ENCODE data around the gene CFC1.
"Not testable (repeated sequence)": the region's sequence is repeated elsewhere in the genome, so short reads cannot be mapped to it uniquely, and the experiment has no call there.

CFC1 gene

GRCh38 chr2:130590170-130590841, 9.1 kb downstream of the CFC1 start:
- POLR2A ChIA-PET (ENCODE audit: low non-redundant PET); CTCF ChIA-PET; DNase-seq (ENCODE audit: low spot score); H3K27ac ChIP-seq: not testable (repeated sequence)

- CTCF ChIA-PET; H3K27ac ChIP-seq; DNase-seq (ENCODE audit: low spot score); POLR2A ChIA-PET (ENCODE audit: low non-redundant PET): not testable (repeated sequence)
Observed at GRCh38 chr2:130588688-130589458, 10.5 kb downstream of the CFC1 start.

GRCh38 chr2:130584726-130585125, 14.6 kb downstream of the CFC1 start:
- H3K27ac ChIP-seq; CTCF ChIA-PET; POLR2A ChIA-PET (ENCODE audit: low non-redundant PET): not testable (repeated sequence)

GRCh38 chr2:130583582-130583981, 15.8 kb downstream of the CFC1 start:
- DNase-seq (ENCODE audit: low spot score); CTCF ChIA-PET; POLR2A ChIA-PET (ENCODE audit: low non-redundant PET); H3K27ac ChIP-seq: not testable (repeated sequence)

More at GRCh38 chr2:130584726-130585125, 14.6 kb downstream of the CFC1 start:
- DNase-seq (ENCODE audit: low spot score), result not testable (repeated sequence)

GRCh38 chr2:130582970-130583369, 16.4 kb downstream of the CFC1 start:
- POLR2A ChIA-PET (ENCODE audit: low non-redundant PET); CTCF ChIA-PET; H3K27ac ChIP-seq; DNase-seq (ENCODE audit: low spot score): not testable (repeated sequence)

GRCh38 chr2:130581491-130581890, 17.9 kb downstream of the CFC1 start:
- DNase-seq (ENCODE audit: low spot score); POLR2A ChIA-PET (ENCODE audit: low non-redundant PET); CTCF ChIA-PET; H3K27ac ChIP-seq: not testable (repeated sequence)

GRCh38 chr2:130579121-130579520, 20.3 kb downstream of the CFC1 start:
- POLR2A ChIA-PET (ENCODE audit: low non-redundant PET); DNase-seq (ENCODE audit: low spot score); CTCF ChIA-PET; H3K27ac ChIP-seq: not testable (repeated sequence)

GRCh38 chr2:130577559-130577958, 21.8 kb downstream of the CFC1 start:
- H3K27ac ChIP-seq; CTCF ChIA-PET; POLR2A ChIA-PET (ENCODE audit: low non-redundant PET); DNase-seq (ENCODE audit: low spot score): not testable (repeated sequence)

- POLR2A ChIA-PET (ENCODE audit: low non-redundant PET); H3K27ac ChIP-seq; CTCF ChIA-PET; DNase-seq (ENCODE audit: low spot score): not testable (repeated sequence)
Observed at GRCh38 chr2:130576209-130576784, 23.1 kb downstream of the CFC1 start.

- DNase-seq (ENCODE audit: low spot score); CTCF ChIA-PET; H3K27ac ChIP-seq; POLR2A ChIA-PET (ENCODE audit: low non-redundant PET): not testable (repeated sequence)
Observed at GRCh38 chr2:130574230-130574629, 25.1 kb downstream of the CFC1 start.

- H3K27ac ChIP-seq; DNase-seq (ENCODE audit: low spot score); CTCF ChIA-PET; POLR2A ChIA-PET (ENCODE audit: low non-redundant PET): not testable (repeated sequence)
Observed at GRCh38 chr2:130571929-130572328, 27.4 kb downstream of the CFC1 start.

GRCh38 chr2:130566165-130566564, 33.2 kb downstream of the CFC1 start:
- CTCF ChIA-PET; DNase-seq (ENCODE audit: low spot score); H3K27ac ChIP-seq; POLR2A ChIA-PET (ENCODE audit: low non-redundant PET): not testable (repeated sequence)

- POLR2A ChIA-PET (ENCODE audit: low non-redundant PET); DNase-seq (ENCODE audit: low spot score); CTCF ChIA-PET: not testable (repeated sequence)
Observed at GRCh38 chr2:130556441-130556840, 42.9 kb downstream of the CFC1 start.

GRCh38 chr2:130554178-130554577, 45.2 kb downstream of the CFC1 start:
- CTCF ChIA-PET; POLR2A ChIA-PET (ENCODE audit: low non-redundant PET); H3K27ac ChIP-seq; DNase-seq (ENCODE audit: low spot score): not testable (repeated sequence)

More at GRCh38 chr2:130556441-130556840, 42.9 kb downstream of the CFC1 start:
- not testable (repeated sequence) for H3K27ac ChIP-seq

- H3K27ac ChIP-seq; CTCF ChIA-PET; POLR2A ChIA-PET (ENCODE audit: low non-redundant PET); DNase-seq (ENCODE audit: low spot score): not testable (repeated sequence)
Observed at GRCh38 chr2:130549475-130549874, 49.9 kb downstream of the CFC1 start.

- DNase-seq (ENCODE audit: low spot score); H3K27ac ChIP-seq; CTCF ChIA-PET; POLR2A ChIA-PET (ENCODE audit: low non-redundant PET): not testable (repeated sequence)
Observed at GRCh38 chr2:130548418-130548817, 51.0 kb downstream of the CFC1 start.

GRCh38 chr2:130544978-130545377, 54.4 kb downstream of the CFC1 start:
- DNase-seq (ENCODE audit: low spot score); H3K27ac ChIP-seq; POLR2A ChIA-PET (ENCODE audit: low non-redundant PET); CTCF ChIA-PET: not testable (repeated sequence)

Data from RWPE1 (cell line).